K562 (cell line): Measurements from ENCODE around the gene NUP107. TPM values are rescaled to one million over a fixed set of nuclear protein-coding genes. Genes with fewer than 3 reads are reported as not detected.

Source experiments
- ATAC-seq: fragments of 200-7000 bp; cut with Tn5 transposase; 3 replicates; pipeline ENCODE4 v1.9.1; 2020; ENCODE audit warnings: moderate library complexity
- BruUV-seq: library from RNA; stranded (reverse); fragments of 400-500 nt; replicated peaks from 2 replicates; lab custom pipeline; 2021; lab: Mats Ljungman, UMichigan
- CTCF ChIA-PET: fragments of 300-600 bp; formaldehyde crosslinking; extraction: SDS; loops from one replicate; lab custom pipeline; 2021; ENCODE audit warnings: low intra/inter-chr PET ratio; lab: Yijun Ruan, JAX
- POLR2A ChIA-PET: fragments of 300-600, 350-650 bp; sonication (Branson Sonifier 250); formaldehyde crosslinking; extraction: SDS; loops from one replicate; lab custom pipeline; 2021; ENCODE audit warnings: antibody characterized with exemption, inconsistent platforms; lab: Yijun Ruan, JAX
- DNase-seq, 4 experiments: peaks; one replicate each; pipeline versions ENCODE4 v3.0.0 to v3.0.0-alpha.2; 2011 to 2018; ENCODE audit warnings: low spot score in 3 of 4, mixed read lengths in 3 of 4; ENCODE audit errors: extremely low read depth in 1 of 4
- FAIRE-seq: peaks from 2 replicates; lab custom pipeline; 2011; peaks lifted over from hg19 to GRCh38; lab: Jason Lieb, UNC
- H2AFZ ChIP-seq: 2 replicates; pipeline ENCODE4 v1.6.0; 2011; ENCODE audit warnings: low read depth, low read length, control low read depth, inconsistent platforms
- H3K27ac ChIP-seq: fragments of 200-600 bp; 3 replicates; pipeline ENCODE4 v1.8.0; 2011; ENCODE audit warnings: low read depth, mild to moderate bottlenecking, control low read depth, inconsistent platforms, low read length, moderate library complexity, mixed read lengths; ENCODE audit errors: extremely low read depth
- H3K27me3 ChIP-seq, 2 experiments: fragments of 300-600 bp in 1 of 2; 2 replicates in 1 of 2; 3 replicates in 1 of 2; pipeline versions ENCODE4 v1.6.0 to v1.8.0; 2011; ENCODE audit warnings: inconsistent platforms in 2 of 2, low read length in 2 of 2, mild to moderate bottlenecking in 1 of 2, mixed read lengths in 1 of 2, moderate library complexity in 1 of 2; ENCODE audit not compliant: control insufficient read depth in 2 of 2, insufficient read depth in 2 of 2
- H3K36me3 ChIP-seq: fragments of 300-600 bp; 3 replicates; pipeline ENCODE4 v1.8.0; 2011; ENCODE audit warnings: mild to moderate bottlenecking, low read length, inconsistent platforms; ENCODE audit not compliant: control insufficient read depth, insufficient read depth
- H3K4me1 ChIP-seq, 2 experiments: fragments of 200-600 bp in 1 of 2; replicated peaks in 1 of 2; 2 replicates in 1 of 2; 3 replicates in 1 of 2; pipeline versions ENCODE4 v1.5.1 to v1.8.0; 2011; ENCODE audit warnings: inconsistent platforms in 2 of 2, low read length in 2 of 2, mild to moderate bottlenecking in 1 of 2, mixed read lengths in 1 of 2, moderate library complexity in 1 of 2; ENCODE audit not compliant: control insufficient read depth in 2 of 2, insufficient read depth in 2 of 2
- H3K4me2 ChIP-seq: 2 replicates; pipeline ENCODE4 v1.6.1; 2011; ENCODE audit warnings: low read length, control low read depth, inconsistent platforms, mixed read lengths; ENCODE audit not compliant: insufficient read depth
- H3K4me3 ChIP-seq: fragments of 200-600 bp; sonication (generic), shearing (Covaris generic); 2 replicates; pipeline ENCODE4 v1.5.1; 2016; ENCODE audit warnings: control low read depth, inconsistent platforms
- H3K79me2 ChIP-seq: fragments of 200-600 bp; 3 replicates; pipeline ENCODE4 v1.8.0; 2011; ENCODE audit warnings: low read length, inconsistent platforms; ENCODE audit not compliant: control insufficient read depth, insufficient read depth
- H3K9ac ChIP-seq, 2 experiments: 2 replicates each; pipeline versions ENCODE4 v1.6.0 to v1.6.1; 2011; ENCODE audit warnings: low read depth in 2 of 2, low read length in 2 of 2, control low read depth in 1 of 2, inconsistent platforms in 1 of 2, mild to moderate bottlenecking in 1 of 2, mixed read lengths in 1 of 2; ENCODE audit not compliant: insufficient read depth in 1 of 2
- H3K9me1 ChIP-seq: one replicate; pipeline ENCODE4 v1.6.0; 2011; ENCODE audit warnings: inconsistent platforms, mild to moderate bottlenecking, low read length, moderate library complexity; ENCODE audit not compliant: control insufficient read depth, insufficient read depth
- H3K9me3 ChIP-seq: replicated peaks from 2 replicates; pipeline ENCODE4 v1.5.1; 2011; ENCODE audit warnings: low read depth, low read length, inconsistent platforms; ENCODE audit not compliant: control insufficient read depth, insufficient read depth
- H4K20me1 ChIP-seq: replicated peaks from 2 replicates; pipeline ENCODE4 v1.6.1; 2011; ENCODE audit warnings: low read length, inconsistent platforms, mixed read lengths; ENCODE audit not compliant: control insufficient read depth, insufficient read depth
- CBFA2T3 ChIP-seq: fragments of 450-650 bp; IDR thresholded peaks from 2 replicates; pipeline ENCODE4 v1.6.1; 2017
- IRF2 ChIP-seq: sonication (generic); formaldehyde crosslinking; IDR thresholded peaks from 2 replicates; pipeline ENCODE4 v1.8.1; 2022; ENCODE audit warnings: mild to moderate bottlenecking, missing genetic modification reagents
- WGBS: fragments of 100-300 bp; shearing (Covaris generic); methylation state at CpG from one replicate; pipeline ENCODE4 v1.1.6; 2016; ENCODE audit warnings: low coverage, mixed read lengths; ENCODE audit not compliant: insufficient coverage; ENCODE audit errors: missing lambda C conversion rate; 5-methylcytosine and 5-hydroxymethylcytosine counted together
- in situ Hi-C: fragments of 300-500 bp; cut with MboI; formaldehyde crosslinking; loops from 4 replicates; pipeline ENCODE4 v1.15.0; 2018; ENCODE audit warnings: inconsistent platforms, mixed read lengths
- intact Hi-C: fragments of 100-400 bp; cut with micrococcal nuclease; formaldehyde crosslinking; loops from 2 replicates; pipeline ENCODE4 v1.14.2; 2022
- polyA plus RNA-seq, 8 experiments: library from polyadenylated mRNA; depleted of rRNA in 4 of 8; stranded (reverse) in 5 of 8; unstranded in 3 of 8; fragments of >200 nt; fragmentation: Nextera tagmentation in 2 of 8; fragmentation: Illumina TruSeq in 1 of 8; extraction: Ambion mirVana in 2 of 8; extraction: Trizol in 1 of 8; gene quantifications; 2 replicates each; pipeline versions ENCODE4 v1.2.1 to v1.2.3, GENCODE V29; 2011 to 2014; ENCODE audit warnings: inconsistent platforms in 1 of 8, missing spikeins in 1 of 8
- total RNA-seq, 7 experiments: library from RNA; depleted of rRNA in 6 of 7; stranded (reverse); fragments of >200 nt in 6 of 7; fragmentation: Illumina TruSeq in 2 of 7; extraction: Trizol in 2 of 7; gene quantifications; 2 replicates each; pipeline versions ENCODE4 v1.2.1 to v1.2.3, GENCODE V29; 2011 to 2021; ENCODE audit warnings: low replicate concordance in 1 of 7
- TF ChIP-seq, protein P1 (sequence below): sonication (generic); formaldehyde crosslinking; IDR thresholded peaks from 2 replicates; pipeline ENCODE4 v1.8.1; 2023; ENCODE audit warnings: mild to moderate bottlenecking, missing genetic modification reagents

Gene NUP107
- total and polyA plus RNA-seq, 9 of the 15 experiments (the other 6 are each of a cell fraction or from before 2014, with no cell fraction given): 129 to 277 (median 199) TPM

DNA sequence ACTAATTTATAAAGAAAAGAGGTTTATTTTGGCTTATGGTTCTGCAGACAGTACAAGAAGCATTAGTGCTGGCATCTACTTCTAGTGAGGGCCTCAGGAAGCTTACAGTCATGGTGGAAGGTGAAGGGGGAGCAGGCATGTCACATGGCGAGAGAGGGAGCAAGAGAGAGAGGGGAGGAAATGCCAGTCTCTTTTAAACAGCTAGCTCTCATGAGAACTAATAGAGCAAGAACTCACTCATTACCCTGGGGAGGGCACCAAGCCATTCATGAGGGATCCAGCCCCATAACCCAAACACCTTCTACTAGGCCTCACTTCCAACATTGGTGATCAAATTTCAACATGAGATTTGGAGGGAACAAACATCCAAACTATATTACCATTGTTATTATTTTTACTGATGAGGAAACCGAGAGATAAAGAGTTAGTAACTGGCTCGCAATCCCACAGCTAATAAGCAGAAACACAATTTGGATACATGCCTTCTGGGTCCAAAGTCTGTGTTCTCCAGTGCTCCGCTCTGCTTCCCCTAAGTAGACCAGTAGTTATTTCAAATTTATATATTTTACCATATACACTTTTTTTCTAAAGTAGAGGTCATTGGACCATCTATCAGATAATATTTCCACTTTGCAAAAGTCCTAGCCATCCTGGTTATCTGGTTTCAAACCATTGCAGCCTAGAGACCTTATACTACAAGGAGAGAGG is 68.9 kb downstream of the NUP107 start:
- FAIRE-seq: no peak
- CTCF ChIA-PET: no interaction called here
- in situ Hi-C loops: no loop called here
- H2AFZ ChIP-seq: no peak overlapping the region
- POLR2A ChIA-PET: interaction anchor here (1.0 kb wide), 1 partner anchor 9 kb away, joined by 4 read pairs; no protein-coding TSS in a partner anchor
- no peaks in the 10 kb centered on the region; the same call in 1 of the 2 replicates for H3K9me3 ChIP-seq
- no peak for DNase-seq
- no peak overlapping the region for H3K27ac ChIP-seq
- ATAC-seq: no peak
- peaks cover 0 to 4% of the 10 kb centered on the region in 2 experiments; a peak in 1 of 5 replicates for H3K4me1 ChIP-seq
- TF ChIP-seq, protein P1, sequence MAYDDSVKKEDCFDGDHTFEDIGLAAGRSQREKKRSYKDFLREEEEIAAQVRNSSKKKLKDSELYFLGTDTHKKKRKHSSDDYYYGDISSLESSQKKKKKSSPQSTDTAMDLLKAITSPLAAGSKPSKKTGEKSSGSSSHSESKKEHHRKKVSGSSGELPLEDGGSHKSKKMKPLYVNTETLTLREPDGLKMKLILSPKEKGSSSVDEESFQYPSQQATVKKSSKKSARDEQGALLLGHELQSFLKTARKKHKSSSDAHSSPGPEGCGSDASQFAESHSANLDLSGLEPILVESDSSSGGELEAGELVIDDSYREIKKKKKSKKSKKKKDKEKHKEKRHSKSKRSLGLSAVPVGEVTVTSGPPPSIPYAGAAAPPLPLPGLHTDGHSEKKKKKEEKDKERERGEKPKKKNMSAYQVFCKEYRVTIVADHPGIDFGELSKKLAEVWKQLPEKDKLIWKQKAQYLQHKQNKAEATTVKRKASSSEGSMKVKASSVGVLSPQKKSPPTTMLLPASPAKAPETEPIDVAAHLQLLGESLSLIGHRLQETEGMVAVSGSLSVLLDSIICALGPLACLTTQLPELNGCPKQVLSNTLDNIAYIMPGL (CRISPR knock-in tag): no peak
- TF ChIP-seq IRF2 (CRISPR knock-in tag) (no peak), CBFA2T3 (no peak)
- TF ChIP-seq, all 486 proteins: peak for 0
- Histone ChIP-seq H3K4me2 (no peak overlapping the region), H3K36me3 (peaks cover 36% of the 10 kb centered on the region), H3K27me3 (no peaks in the 10 kb centered on the region), H4K20me1 (no peaks in the 10 kb centered on the region), H3K79me2 (no peaks in the 10 kb centered on the region), H3K4me3 (no peak overlapping the region), H3K9me1 (no peaks in the 10 kb centered on the region), H3K9ac (no peak overlapping the region)
- intact Hi-C loops: no loop called here
- no TSS peak for BruUV-seq
- WGBS: 93% methylated on average over 4 of the region's 4 CpGs
